Activated CD4-positive, alpha-beta T cell treated with anti-CD3 and anti-CD28 coated beads for 36 hours (primary cell): ENCODE data around the gene CNGB1. TPM values are rescaled to one million over a fixed set of nuclear protein-coding genes. Genes with fewer than 3 reads are reported as not detected.
"Not testable (repeated sequence)": the region's sequence is repeated elsewhere in the genome, so short reads cannot be mapped to it uniquely, and the experiment has no call there.

Experiments used
- ATAC-seq: fragments of 200-7000 bp; cut with Tn5 transposase; one replicate; pipeline ENCODE4 v1.10.0; 2021; ENCODE audit warnings: mild to moderate bottlenecking, moderate library complexity
- CTCF ChIA-PET: fragments of 350-600 bp; sonication (Branson Sonifier 250); formaldehyde crosslinking; loops from one replicate; lab custom pipeline; 2021; ENCODE audit warnings: antibody characterized with exemption; lab: Charles Lee
- POLR2A ChIA-PET: fragments of 350-600 bp; sonication (Branson Sonifier 250); formaldehyde crosslinking; loops from one replicate; lab custom pipeline; 2021; ENCODE audit warnings: antibody characterized with exemption, inconsistent platforms; lab: Charles Lee
- DNase-seq: peaks from one replicate; pipeline ENCODE4 v3.0.0-alpha.2; 2020
- H3K27ac Mint-ChIP-seq: one replicate; pipeline ENCODE4 v1.8.0; 2021; ENCODE audit warnings: mixed read lengths
- H3K27me3 Mint-ChIP-seq: one replicate; pipeline ENCODE4 v1.8.0; 2021; ENCODE audit warnings: mixed read lengths
- H3K36me3 Mint-ChIP-seq: one replicate; pipeline ENCODE4 v1.8.0; 2021; ENCODE audit warnings: low read depth, mixed read lengths
- H3K4me1 Mint-ChIP-seq: one replicate; pipeline ENCODE4 v1.8.0; 2021; ENCODE audit warnings: mixed read lengths
- H3K4me3 Mint-ChIP-seq: one replicate; pipeline ENCODE4 v1.8.0; 2021; ENCODE audit warnings: mild to moderate bottlenecking, moderate library complexity, mixed read lengths
- H3K9me3 Mint-ChIP-seq: one replicate; pipeline ENCODE4 v1.8.0; 2021; ENCODE audit warnings: low read depth, mixed read lengths
- intact Hi-C, 2 experiments: fragments of 100-400 bp; cut with DNase I in 1 of 2; cut with micrococcal nuclease in 1 of 2; formaldehyde crosslinking; loops; one replicate each; pipeline versions ENCODE4 v1.14.2 to v1.15.1; 2022 to 2024; cut with DNase I, micrococcal nuclease
- total RNA-seq, 2 experiments: library from RNA; stranded (reverse); gene quantifications; one replicate each; pipeline ENCODE4 v1.2.3, GENCODE V29; 2021

The CNGB1 gene
- total RNA-seq, 2 experiments from 2014 or later, result not detected

DNA sequence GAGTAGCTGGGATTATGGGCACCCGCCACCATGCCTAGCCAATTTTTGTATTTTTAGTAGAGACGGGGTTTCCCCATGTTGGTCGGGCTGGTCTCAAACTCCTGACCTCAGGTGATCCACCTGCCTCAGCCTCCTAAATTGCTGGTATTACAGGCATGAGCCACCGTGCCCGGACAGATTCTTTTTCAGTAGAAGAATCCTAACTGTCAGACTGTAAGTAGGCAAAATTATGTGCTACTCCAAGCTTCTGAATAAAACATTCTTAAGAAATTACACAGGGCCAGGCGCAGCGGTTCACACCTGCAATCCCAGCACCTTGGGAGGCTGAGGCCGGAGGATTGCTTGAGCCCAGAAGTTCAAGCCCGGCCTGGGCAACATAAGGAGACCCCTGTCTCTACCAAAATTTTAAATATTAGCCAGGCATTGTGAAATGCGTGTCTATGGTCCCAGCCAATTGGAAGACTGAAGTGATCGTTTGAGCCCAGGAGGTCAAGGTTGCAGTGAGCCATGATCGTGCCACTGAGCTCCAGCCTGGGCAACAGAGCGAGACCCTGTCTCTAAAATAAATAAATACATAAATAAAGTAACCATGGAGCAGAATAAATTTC is 101.9 kb downstream of the CNGB1 start:
- intact Hi-C loops, result no loop called here
- no peak for ATAC-seq
- Mint-ChIP-seq H3K9me3 (no peaks in the 10 kb centered on the region), H3K27me3 (peaks cover 9% of the 10 kb centered on the region), H3K27ac (no peak overlapping the region), H3K4me1 (peaks cover 7% of the 10 kb centered on the region), H3K36me3 (no peaks in the 10 kb centered on the region), H3K4me3 (no peak overlapping the region)
- ChIA-PET CTCF (no interaction called here), POLR2A (no interaction called here)
- no peak for DNase-seq

DNA sequence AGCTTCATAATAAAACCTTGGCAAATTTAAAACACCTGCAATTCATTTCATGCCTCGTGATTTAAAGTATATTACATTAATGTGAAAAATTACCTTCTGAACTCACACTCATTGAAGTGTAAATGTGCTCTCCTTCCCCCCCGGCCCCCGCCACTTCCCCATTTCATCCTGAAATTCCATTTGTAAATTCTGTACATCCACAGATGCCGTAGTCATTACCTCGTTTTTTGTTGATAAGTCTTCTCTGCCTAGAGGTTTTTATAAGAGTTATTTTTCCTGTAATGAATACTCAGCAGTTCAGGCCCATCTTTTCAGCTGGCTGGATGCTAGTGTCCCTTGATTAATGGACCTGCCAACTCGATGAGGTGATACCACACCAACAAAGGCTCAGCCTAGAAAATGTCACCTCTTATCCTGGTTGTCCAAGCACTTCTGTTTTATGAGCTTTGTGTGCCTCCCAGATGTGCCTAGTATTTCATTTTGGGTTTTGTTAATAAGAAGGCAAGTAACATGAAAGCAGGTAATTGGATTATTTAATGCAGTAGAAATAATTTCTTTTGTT is 103.8 kb downstream of the CNGB1 start:
- POLR2A ChIA-PET, result no interaction called here
- H3K4me1 Mint-ChIP-seq, result peaks cover 6% of the 10 kb centered on the region

DNA sequence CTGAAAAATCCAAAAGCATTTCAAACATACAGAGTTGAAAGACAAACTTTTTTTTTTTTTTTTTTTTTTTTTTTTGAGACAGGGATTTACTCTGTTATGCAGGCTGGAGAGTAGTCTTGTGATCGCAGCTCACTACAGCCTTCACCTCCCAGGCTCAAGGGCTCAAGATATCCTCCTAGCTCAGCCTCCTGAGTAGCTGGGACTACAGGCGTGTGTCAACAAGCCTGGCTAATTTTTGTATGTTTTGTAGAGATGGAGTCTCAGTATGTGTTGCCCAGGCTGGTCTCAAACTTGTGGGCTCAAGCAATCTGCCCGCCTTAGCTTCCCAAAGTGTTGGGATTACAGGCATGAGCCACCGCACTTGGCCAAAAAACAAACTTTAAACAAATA is 104.4 kb downstream of the CNGB1 start:
- CTCF ChIA-PET, result interaction anchor here (0.7 kb wide), 2 partner anchors 33 to 135 kb away, joined by 3 read pairs; no protein-coding TSS in a partner anchor
- Mint-ChIP-seq H3K4me1 (peaks cover 4% of the 10 kb centered on the region), H3K9me3 (no peaks in the 10 kb centered on the region), H3K36me3 (no peaks in the 10 kb centered on the region), H3K27me3 (peaks cover 6% of the 10 kb centered on the region), H3K27ac (no peak overlapping the region), H3K4me3 (no peak overlapping the region)
- ATAC-seq, result no peak
- intact Hi-C loops, result no loop called here
- DNase-seq, result no peak
- POLR2A ChIA-PET, result no interaction called here

More for the DNA sequence above, 103.8 kb downstream of the CNGB1 start:
- peaks cover 8% of the 10 kb centered on the region for H3K27me3 Mint-ChIP-seq
- ATAC-seq (no peak), DNase-seq (no peak)
- no peaks in the 10 kb centered on the region for H3K9me3 Mint-ChIP-seq
- H3K4me3 Mint-ChIP-seq, result no peak overlapping the region
- H3K27ac Mint-ChIP-seq, result no peak overlapping the region
- intact Hi-C loops, result no loop called here
- H3K36me3 Mint-ChIP-seq, result no peaks in the 10 kb centered on the region
- CTCF ChIA-PET, result interaction anchor here (0.6 to 0.7 kb wide), 3 partner anchors 32 to 302 kb away, joined by 3 to 4 read pairs (median 3); no protein-coding TSS in a partner anchor

DNA sequence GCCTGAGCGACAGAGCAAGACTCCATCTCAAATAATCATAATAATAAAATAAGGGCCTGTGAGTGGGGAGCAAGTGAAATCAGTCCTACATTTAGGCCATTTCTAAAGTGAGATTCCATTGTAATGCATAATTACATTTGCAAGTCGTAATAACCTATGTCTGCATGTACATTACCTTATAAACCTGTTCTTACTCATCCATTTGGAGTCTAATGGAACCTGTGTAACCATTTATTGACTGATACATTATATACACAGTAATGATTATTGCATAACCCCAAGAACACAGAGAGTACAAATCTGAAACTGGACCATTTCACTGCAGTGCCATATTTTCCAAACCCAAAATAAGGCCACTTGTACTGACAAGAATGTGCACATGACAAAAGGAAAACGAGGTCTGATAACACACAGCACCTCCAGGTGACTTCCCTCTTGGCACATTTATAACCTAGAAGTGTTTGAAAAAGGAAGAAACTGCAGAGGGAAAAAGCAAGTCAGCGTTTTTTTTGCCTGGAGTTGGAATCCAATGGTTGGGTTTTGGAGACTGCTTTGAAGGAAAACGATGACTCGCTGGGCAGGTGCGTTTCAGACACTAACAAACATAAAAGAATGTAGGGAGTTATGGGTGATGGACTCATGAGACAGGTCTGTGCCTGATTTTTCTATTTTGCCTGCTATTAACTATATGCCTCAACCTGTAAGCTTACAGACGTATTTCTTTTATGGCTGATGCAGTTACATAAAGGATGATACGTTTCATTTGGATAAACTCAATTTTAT is 105.0 kb downstream of the CNGB1 start:
- ATAC-seq (no peak), DNase-seq (no peak)
- POLR2A ChIA-PET, result no interaction called here

DNA sequence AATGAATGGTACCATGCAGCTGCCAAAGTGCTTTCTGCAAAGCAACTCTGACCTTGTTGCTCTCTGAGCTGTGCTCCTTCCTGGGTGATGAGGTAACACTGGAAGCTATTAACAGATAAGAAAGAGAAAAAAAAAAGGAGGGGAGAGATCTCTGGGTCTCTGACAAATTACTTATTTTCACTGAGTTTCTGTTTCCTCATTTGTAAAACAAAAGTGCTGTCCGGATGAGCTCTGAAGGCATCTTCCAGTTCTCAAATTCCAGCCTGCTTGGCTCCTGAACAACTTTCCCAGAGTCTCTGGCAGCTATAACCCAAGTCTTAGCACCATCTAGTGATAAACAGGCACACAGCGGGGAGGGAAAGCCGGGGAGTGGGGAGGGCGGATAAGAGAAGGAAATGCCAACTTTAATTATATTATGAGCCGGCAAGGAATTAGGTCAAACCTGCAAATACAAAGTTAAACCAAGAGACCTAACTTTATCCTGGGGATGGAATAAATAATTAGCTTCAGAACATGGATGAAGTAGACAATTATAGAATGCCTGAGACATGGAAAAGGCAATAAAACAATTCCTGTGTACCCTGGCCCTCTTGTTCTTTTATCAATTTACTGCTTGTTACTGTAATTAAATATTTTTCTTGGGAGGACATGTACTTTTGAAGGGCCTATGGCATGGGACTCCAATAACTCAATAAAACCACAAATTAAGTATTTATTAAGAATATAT is 107.3 kb downstream of the CNGB1 start:
- no peak for ATAC-seq
- Mint-ChIP-seq H3K27ac (no peak overlapping the region), H3K4me3 (no peak overlapping the region), H3K27me3 (peaks cover 13% of the 10 kb centered on the region), H3K36me3 (no peaks in the 10 kb centered on the region), H3K4me1 (no peaks in the 10 kb centered on the region), H3K9me3 (no peaks in the 10 kb centered on the region)
- DNase-seq, result peak; percentile 16
- intact Hi-C loops, result loop anchor here (1.0 to 5.0 kb wide), 2 partner anchors 106 to 286 kb away; no protein-coding TSS in a partner anchor
- ChIA-PET CTCF (interaction anchor here (0.7 kb wide), 1 partner anchor 542 kb away, joined by 3 read pairs; no protein-coding TSS in a partner anchor), POLR2A (no interaction called here)

More for the DNA sequence above, 105.0 kb downstream of the CNGB1 start:
- CTCF ChIA-PET, result interaction anchor here (0.7 kb wide), 1 partner anchor 33 kb away, joined by 3 read pairs; no protein-coding TSS in a partner anchor
- no peaks in the 10 kb centered on the region for H3K4me1 Mint-ChIP-seq
- H3K27ac Mint-ChIP-seq, result no peak overlapping the region
- peaks cover 10% of the 10 kb centered on the region for H3K27me3 Mint-ChIP-seq
- H3K9me3 Mint-ChIP-seq, result no peaks in the 10 kb centered on the region
- intact Hi-C loops, result no loop called here
- no peaks in the 10 kb centered on the region for H3K36me3 Mint-ChIP-seq
- H3K4me3 Mint-ChIP-seq, result no peak overlapping the region

DNA sequence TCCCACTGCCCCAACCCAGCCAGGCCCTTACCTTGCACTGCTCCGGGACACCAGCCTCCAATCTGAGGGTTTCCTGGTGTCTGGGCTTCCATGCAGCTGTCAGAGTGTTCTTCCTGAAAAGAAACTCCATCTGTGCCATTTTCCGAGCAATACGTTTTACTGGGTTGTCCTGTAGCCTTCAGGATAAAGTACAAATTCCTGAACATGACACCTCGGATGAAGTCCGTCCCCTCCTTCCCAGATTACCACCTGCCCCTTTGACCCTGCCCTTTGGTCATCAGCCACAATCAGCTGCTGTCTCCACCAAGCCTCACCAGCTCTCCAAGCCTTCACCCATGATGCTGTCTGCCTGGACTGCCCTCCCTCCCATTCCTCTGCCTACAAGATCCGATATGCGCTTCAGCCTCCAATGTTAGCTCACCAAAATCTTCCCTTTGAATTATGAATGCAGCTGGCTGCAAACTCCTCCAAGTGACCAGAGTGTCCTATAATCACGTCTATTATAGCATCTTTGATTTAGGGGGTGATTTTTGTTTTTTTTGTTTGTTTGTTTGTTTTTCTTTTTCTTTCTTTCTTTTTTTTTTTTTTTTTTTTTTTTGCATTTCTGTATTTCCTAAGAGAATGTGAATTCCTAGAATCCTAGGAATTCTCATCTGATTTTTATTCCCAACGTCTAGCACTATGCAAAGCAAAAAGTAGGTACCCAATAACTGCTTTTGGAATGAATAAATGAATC is 108.1 kb downstream of the CNGB1 start:
- ATAC-seq, result no peak
- Mint-ChIP-seq H3K4me3 (no peak overlapping the region), H3K4me1 (no peaks in the 10 kb centered on the region), H3K27me3 (peaks cover 16% of the 10 kb centered on the region), H3K36me3 (no peaks in the 10 kb centered on the region), H3K27ac (no peak overlapping the region), H3K9me3 (no peaks in the 10 kb centered on the region)
- intact Hi-C loops, result loop anchor here (1.0 to 5.0 kb wide), 2 partner anchors 106 to 286 kb away; no protein-coding TSS in a partner anchor
- ChIA-PET CTCF (interaction anchor here (0.6 to 1.4 kb wide), 3 partner anchors 44 to 543 kb away, joined by 3 read pairs; no protein-coding TSS in a partner anchor), POLR2A (no interaction called here)
- no peak for DNase-seq

DNA sequence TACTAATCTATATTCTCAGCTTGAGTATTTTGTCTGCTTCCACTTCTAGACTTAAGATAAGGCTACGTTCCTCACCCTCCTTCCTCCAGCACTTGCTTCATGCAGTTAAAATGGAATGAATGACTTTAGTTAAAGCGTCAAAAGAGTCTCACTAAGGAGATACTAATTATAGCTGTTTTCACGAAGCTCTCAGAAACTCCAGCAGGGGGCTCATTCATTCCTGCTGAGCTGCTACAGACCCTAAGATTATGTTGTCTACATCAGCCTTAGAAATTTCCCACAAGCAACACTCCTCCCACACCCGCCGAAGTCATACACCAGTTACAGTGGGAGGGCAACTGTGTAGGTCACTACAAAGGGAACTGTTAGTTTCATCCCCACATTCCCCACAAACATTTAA is 111.6 kb downstream of the CNGB1 start:
- CTCF ChIA-PET, result interaction anchor here (0.6 kb wide), 1 partner anchor 14 kb away, joined by 4 read pairs; no protein-coding TSS in a partner anchor
- DNase-seq (no peak), ATAC-seq (no peak)
- Mint-ChIP-seq H3K36me3 (peaks cover 2% of the 10 kb centered on the region), H3K4me3 (no peak overlapping the region), H3K4me1 (no peaks in the 10 kb centered on the region), H3K27me3 (peaks cover 19% of the 10 kb centered on the region), H3K9me3 (peaks cover 5% of the 10 kb centered on the region), H3K27ac (no peak overlapping the region)
- POLR2A ChIA-PET, result no interaction called here
- intact Hi-C loops, result no loop called here

DNA sequence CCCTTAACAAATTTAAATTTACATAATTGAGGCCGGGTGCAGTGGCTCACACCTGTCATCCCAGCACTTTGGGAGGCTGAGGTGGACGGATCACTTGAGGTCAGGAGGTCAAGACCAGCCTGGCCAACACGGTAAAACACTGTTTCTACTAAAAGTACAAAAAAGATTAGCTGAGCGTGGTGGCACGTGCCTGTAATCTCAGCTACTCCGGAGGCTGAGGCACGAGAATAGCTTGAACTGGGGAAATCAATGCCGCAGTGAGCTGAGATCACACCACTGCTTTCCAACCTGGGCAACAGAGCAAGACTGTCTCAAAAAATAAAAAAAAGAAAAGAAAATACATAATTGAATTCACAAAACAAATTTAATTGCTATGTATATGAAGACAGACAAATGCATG is 112.3 kb downstream of the CNGB1 start:
- H3K9me3 Mint-ChIP-seq, result peaks cover 5% of the 10 kb centered on the region
- H3K27me3 Mint-ChIP-seq, result peaks cover 19% of the 10 kb centered on the region
- no peak overlapping the region for H3K4me3 Mint-ChIP-seq
- no peaks in the 10 kb centered on the region for H3K4me1 Mint-ChIP-seq
- H3K27ac Mint-ChIP-seq, result no peak overlapping the region
- POLR2A ChIA-PET, result no interaction called here
- CTCF ChIA-PET, result interaction anchor here (0.6 kb wide), 1 partner anchor 14 kb away, joined by 4 read pairs; no protein-coding TSS in a partner anchor
- intact Hi-C loops, result no loop called here
- ATAC-seq, result no peak
- peaks cover 2% of the 10 kb centered on the region for H3K36me3 Mint-ChIP-seq
- DNase-seq, result no peak

DNA sequence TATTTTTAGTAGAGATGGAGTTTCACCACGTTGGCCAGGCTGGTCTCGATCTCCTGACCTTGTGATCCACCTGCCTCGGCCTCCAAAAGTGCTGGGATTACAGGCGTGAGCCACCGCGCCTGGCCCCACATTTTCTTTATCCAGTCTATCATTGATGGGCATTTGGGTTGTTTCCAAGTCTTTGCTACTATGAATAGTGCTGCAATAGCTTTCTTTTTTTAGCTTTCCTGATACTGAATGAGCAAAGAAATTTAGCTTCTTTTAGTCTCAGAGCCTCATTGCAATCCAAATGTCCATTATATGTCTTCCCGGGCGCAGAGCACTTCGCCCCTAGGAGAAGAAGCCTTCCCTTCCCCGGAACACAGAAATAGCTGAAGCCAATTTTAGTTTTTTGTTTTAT is 112.9 kb downstream of the CNGB1 start:
- H3K9me3 Mint-ChIP-seq, H3K4me1 Mint-ChIP-seq, ATAC-seq, H3K4me3 Mint-ChIP-seq, H3K36me3 Mint-ChIP-seq, H3K27ac Mint-ChIP-seq, intact Hi-C loops, POLR2A ChIA-PET, CTCF ChIA-PET, DNase-seq: not testable (repeated sequence)
- peaks cover 15% of the 10 kb centered on the region for H3K27me3 Mint-ChIP-seq

DNA sequence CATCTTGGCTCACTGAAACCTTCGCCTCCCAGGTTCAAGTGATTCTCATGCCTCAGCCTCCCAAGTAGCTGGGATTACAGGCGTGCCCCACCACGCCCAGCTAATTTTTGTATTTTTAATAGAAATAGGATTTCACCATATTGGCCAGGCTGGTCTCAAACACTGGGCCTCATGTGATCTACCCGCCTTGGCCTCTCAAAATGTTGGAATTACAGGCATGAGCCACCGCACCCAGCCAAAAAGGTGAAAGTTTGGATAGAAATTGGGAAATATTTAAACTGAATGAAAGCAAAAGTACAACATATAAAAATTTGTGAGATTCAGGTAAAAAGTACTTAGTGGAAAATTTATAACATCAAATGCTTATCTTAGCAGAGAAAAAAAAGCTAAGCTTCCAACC is 115.7 kb downstream of the CNGB1 start:
- ChIA-PET CTCF (interaction anchor here (0.6 kb wide), 1 partner anchor 22 kb away, joined by 3 read pairs; no protein-coding TSS in a partner anchor), POLR2A (no interaction called here)
- intact Hi-C loops, result no loop called here
- Mint-ChIP-seq H3K4me3 (no peak overlapping the region), H3K27me3 (peaks cover 9% of the 10 kb centered on the region), H3K9me3 (peaks cover 5% of the 10 kb centered on the region), H3K4me1 (no peaks in the 10 kb centered on the region), H3K27ac (no peak overlapping the region), H3K36me3 (peaks cover 2% of the 10 kb centered on the region)
- ATAC-seq (no peak), DNase-seq (no peak)
